T47D (cell line): ENCODE measurements around the gene PLEKHD1.
A peak's percentile ranks its signal among the peaks of the same experiment; 100 is the strongest.

Experiments used
- DNase-seq, 2 experiments: peaks; one replicate each; pipeline versions ENCODE4 v3.0.0 to v3.0.0-alpha.2; 2011 to 2012; ENCODE audit warnings: low read depth in 1 of 2, low spot score in 1 of 2
- JUND ChIP-seq: IDR thresholded peaks from 2 replicates; pipeline ENCODE4 v1.6.1; 2012; ENCODE audit warnings: low read depth
- in situ Hi-C: cut with HindIII; loops from 2 replicates; pipeline ENCODE4 v1.10.0; 2016; ENCODE audit warnings: low sequenced_read_pairs, low pct_unique_long_range_greater_than_20kb

Gene PLEKHD1

GRCh38 chr14:69551511-69551910, 67.0 kb downstream of the PLEKHD1 start:
- in situ Hi-C loops = no loop called here
- no peak for TF ChIP-seq JUND
- DNase-seq = no peak

GRCh38 chr14:69553252-69553651, 68.7 kb downstream of the PLEKHD1 start:
- in situ Hi-C loops = no loop called here
- DNase-seq = no peak
- TF ChIP-seq JUND = no peak

- in situ Hi-C loops = no loop called here
- no peak for TF ChIP-seq JUND
- no peak for DNase-seq
Observed at GRCh38 chr14:69554500-69554899, 70.0 kb downstream of the PLEKHD1 start.

GRCh38 chr14:69558774-69559173, 74.2 kb downstream of the PLEKHD1 start:
- no peak for DNase-seq
- no peak for TF ChIP-seq JUND
- in situ Hi-C loops = no loop called here

- in situ Hi-C loops = no loop called here
Observed at GRCh38 chr14:69559581-69560011, 75.1 kb downstream of the PLEKHD1 start.

GRCh38 chr14:69560826-69561225, 76.3 kb downstream of the PLEKHD1 start:
- in situ Hi-C loops = no loop called here
- TF ChIP-seq JUND = no peak
- DNase-seq = no peak

More at GRCh38 chr14:69559581-69560011, 75.1 kb downstream of the PLEKHD1 start:
- no peak for DNase-seq
- no peak for TF ChIP-seq JUND

GRCh38 chr14:69561893-69562292, 77.4 kb downstream of the PLEKHD1 start:
- in situ Hi-C loops = no loop called here
- no peak for TF ChIP-seq JUND
- no peak for DNase-seq

- in situ Hi-C loops = no loop called here
- no peak for DNase-seq
- TF ChIP-seq JUND = no peak
Observed at GRCh38 chr14:69567563-69567962, 83.0 kb downstream of the PLEKHD1 start.

GRCh38 chr14:69569859-69570258, 85.3 kb downstream of the PLEKHD1 start:
- peak in 1 of 2 experiments; percentile 27 for DNase-seq
- in situ Hi-C loops = no loop called here
- no peak for TF ChIP-seq JUND

- in situ Hi-C loops = no loop called here
- no peak for TF ChIP-seq JUND
- DNase-seq = no peak
Observed at GRCh38 chr14:69570836-69571330, 86.4 kb downstream of the PLEKHD1 start.

GRCh38 chr14:69571449-69572029, 87.0 kb downstream of the PLEKHD1 start:
- no peak for TF ChIP-seq JUND
- no peak for DNase-seq
- in situ Hi-C loops = no loop called here

- peak in 1 of 2 experiments; percentile 26 for DNase-seq
- TF ChIP-seq JUND = no peak
- in situ Hi-C loops = no loop called here
Observed at GRCh38 chr14:69572030-69572840, 87.7 kb downstream of the PLEKHD1 start.

GRCh38 chr14:69572841-69573135, 88.3 kb downstream of the PLEKHD1 start:
- no peak for TF ChIP-seq JUND
- DNase-seq = no peak
- in situ Hi-C loops = no loop called here
